PFSK-1 (cell line): ENCODE results near the gene ITM2B.

Experiments
- FOXP2 ChIP-seq: optimal IDR thresholded peaks from 2 replicates; pipeline ENCODE3; 2011; ENCODE audit warnings: borderline replicate concordance, control low read depth, inconsistent platforms; ENCODE audit not compliant: insufficient read depth; ENCODE audit errors: extremely low read length, extremely low read depth
- POLR2AphosphoS5 ChIP-seq: IDR thresholded peaks from 2 replicates; pipeline ENCODE4 v1.6.1; 2012; ENCODE audit warnings: low read depth, mild to moderate bottlenecking, control low read depth, low read length, moderate library complexity
- REST ChIP-seq, 2 experiments: IDR thresholded peaks; 2 replicates each; pipeline versions ENCODE4 v1.6.1 to v1.8.0; 2011 to 2012; ENCODE audit warnings: low read depth in 2 of 2, low read length in 2 of 2, control low read depth in 1 of 2, inconsistent platforms in 1 of 2, mild to moderate bottlenecking in 1 of 2, moderate library complexity in 1 of 2; ENCODE audit not compliant: insufficient read depth in 1 of 2
- SIN3A ChIP-seq: IDR thresholded peaks from 2 replicates; pipeline ENCODE4 v1.6.1; 2012; ENCODE audit warnings: mild to moderate bottlenecking, low read length, moderate library complexity, borderline replicate concordance; ENCODE audit not compliant: insufficient read depth
- TAF1 ChIP-seq: IDR thresholded peaks from 2 replicates; pipeline ENCODE4 v1.6.1; 2012; ENCODE audit warnings: low read length, control low read depth, borderline replicate concordance; ENCODE audit not compliant: insufficient read depth

The ITM2B gene

DNA sequence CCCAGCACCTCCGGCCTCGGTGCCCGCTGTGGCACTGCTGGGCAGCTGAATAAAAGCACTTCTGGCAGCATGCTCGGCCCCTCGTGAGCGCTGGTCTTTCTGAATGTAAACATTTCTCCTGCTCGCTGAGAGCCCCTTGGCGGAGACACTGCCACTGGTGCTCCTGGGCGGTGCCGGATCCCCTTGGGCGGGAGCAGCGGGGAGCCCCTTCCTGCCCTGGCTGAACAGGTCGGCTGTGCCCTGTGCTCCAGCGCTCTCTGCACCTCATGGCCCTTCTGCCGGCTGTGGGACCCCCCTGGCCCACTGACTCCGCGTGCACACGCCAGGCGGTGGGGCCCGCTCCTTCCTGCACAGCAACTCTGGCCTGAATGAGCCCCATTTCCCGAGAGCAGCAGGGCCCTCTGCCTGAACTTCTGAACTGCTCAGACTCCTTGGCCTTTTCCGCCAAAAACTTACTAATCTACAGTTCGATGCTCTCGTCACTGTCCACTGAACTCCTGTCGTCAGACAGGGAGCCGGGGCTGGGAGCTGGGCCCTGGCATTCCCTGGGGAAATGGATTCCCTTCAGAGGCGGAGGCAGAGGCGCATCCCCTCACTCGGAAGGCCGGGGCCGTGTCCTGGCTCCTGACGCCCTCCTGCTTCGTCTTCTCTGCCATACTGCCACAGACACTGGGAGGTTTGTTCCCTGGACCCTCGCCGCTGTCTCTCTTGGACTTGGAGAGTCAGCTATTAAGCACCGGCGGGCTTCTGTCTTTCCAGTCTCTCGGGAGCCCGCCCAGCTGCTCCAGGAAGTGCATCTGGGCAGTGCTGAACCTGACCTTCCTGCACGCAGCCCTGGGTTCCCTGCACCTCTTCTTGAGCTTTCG lies 84.7 kb downstream of the ITM2B start:
- TF ChIP-seq REST (IDR thresholded peaks at IDR 0.05; ENCODE audit: insufficient read depth in 1 of 2, low read depth in 2 of 2, low read length in 2 of 2) (no peak), TAF1 (no peak), FOXP2 (no peak)

DNA sequence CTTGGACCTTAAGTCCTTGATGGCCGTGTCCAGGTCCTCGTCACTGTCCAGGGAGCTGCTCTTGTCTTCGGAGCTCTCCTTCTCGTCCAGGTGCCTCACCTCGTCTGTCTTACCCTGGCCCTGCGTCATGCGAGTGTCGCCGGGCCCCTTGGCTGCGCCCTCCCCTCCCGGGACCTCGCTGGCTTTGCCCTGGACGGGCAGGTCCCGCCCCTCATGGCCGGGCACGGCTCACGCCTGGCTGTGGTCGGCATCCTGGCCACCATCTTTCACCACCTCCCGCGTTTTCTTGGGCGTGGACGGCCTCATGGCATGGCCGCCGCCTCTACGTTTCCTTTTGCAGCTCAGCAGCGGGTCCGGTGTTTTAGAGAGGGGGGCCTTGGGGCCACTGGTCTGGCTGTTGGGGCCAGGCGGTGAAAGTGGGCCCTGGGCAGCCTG lies 85.4 kb downstream of the ITM2B start:
- TF ChIP-seq REST (IDR thresholded peaks at IDR 0.05; ENCODE audit: insufficient read depth in 1 of 2, low read depth in 2 of 2, low read length in 2 of 2) (no peak), POLR2AphosphoS5 (no peak), TAF1 (no peak), FOXP2 (no peak), SIN3A (no peak)

DNA sequence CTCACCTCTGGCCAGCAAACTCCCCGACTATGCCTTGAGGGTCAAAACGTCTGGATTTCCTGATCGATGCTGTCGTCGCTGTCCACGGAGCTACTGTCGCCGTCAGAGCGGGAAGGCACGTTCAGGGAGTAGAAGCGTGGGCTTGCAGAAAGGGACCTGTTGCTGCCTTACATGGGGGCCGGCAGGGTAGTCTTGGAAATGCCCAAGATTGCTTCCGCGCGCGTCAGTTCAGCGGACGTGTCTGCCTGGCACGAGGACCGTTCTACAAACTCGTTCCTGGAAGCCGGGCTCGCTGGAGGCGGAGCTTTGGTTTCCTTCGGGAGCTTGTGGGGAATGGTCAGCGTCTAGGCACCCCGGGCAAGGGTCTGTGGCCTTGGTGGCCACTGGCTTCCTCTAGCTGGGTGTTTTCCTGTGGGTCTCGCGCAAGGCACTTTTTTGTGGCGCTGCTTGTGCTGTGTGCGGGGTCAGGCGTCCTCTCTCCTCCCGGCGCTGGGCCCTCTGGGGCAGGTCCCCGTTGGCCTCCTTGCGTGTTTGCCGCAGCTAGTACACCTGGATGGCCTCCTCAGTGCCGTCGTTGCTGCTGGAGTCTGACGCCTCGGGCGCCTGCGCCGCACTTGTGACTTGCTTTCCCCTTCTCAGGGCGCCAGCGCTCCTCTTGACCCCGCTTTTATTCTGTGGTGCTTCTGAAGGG lies 86.0 kb downstream of the ITM2B start:
- TF ChIP-seq SIN3A (no peak), REST (IDR thresholded peaks at IDR 0.05; ENCODE audit: insufficient read depth in 1 of 2, low read depth in 2 of 2, low read length in 2 of 2) (no peak), FOXP2 (no peak), TAF1 (no peak)
